Tibial nerve (tissue), 4 donors: ENCODE results near the gene AGPAT2.

Experiments
- EP300 ChIP-seq, 2 donors: sonication (generic); formaldehyde crosslinking; IDR thresholded peaks; one replicate each; pipeline ENCODE4 v1.6.1; 2017; ENCODE audit warnings: antibody characterized with exemption in 2 of 2, mild to moderate bottlenecking in 1 of 2
- POLR2A ChIP-seq, 2 donors: fragments of 450-650 bp; IDR thresholded peaks; one replicate each; pipeline ENCODE4 v1.6.1; 2017; ENCODE audit warnings: antibody characterized with exemption in 2 of 2, mild to moderate bottlenecking in 2 of 2, moderate library complexity in 2 of 2
- TF ChIP-seq, protein P1 (sequence below), 5 experiments: fragments of 200-600 bp in 3 of 5; fragments of 450-650 bp in 2 of 5; sonication (generic) in 3 of 5; IDR thresholded peaks; one replicate each; pipeline ENCODE4 v1.5.1; 2016 to 2019; ENCODE audit warnings: antibody characterized with exemption in 5 of 5, mild to moderate bottlenecking in 3 of 5, moderate library complexity in 2 of 5

DNA sequence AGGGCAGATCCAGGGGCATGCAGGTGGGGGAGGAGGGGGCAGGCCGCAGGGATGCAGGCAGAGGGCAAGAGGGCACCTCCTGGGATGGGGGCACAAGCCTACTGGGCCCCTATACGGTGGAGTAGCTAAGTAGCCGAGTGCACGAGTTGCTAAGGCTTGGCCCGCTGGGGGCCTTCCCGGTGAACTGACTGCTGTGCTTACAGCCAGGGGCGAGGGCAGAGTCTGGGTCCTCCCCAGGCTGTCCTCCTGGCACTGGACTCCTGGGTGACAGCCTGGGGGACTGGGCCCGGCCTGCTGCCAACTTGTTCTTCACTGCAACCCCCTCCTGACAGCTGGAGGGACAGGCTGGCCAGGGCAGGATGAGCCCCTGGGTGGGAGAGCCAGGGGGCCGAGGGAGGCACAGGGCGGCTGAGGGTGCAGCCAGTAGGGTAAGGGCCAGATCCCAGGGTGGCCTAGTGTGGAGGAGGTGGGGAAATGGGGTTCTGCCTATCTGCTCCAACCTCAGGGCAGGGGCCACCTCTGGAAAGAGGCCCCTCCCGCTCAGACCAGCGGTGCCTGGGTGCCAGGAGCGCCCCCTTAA lies 26.2 kb downstream of the AGPAT2 start:
- TF ChIP-seq, protein P1, sequence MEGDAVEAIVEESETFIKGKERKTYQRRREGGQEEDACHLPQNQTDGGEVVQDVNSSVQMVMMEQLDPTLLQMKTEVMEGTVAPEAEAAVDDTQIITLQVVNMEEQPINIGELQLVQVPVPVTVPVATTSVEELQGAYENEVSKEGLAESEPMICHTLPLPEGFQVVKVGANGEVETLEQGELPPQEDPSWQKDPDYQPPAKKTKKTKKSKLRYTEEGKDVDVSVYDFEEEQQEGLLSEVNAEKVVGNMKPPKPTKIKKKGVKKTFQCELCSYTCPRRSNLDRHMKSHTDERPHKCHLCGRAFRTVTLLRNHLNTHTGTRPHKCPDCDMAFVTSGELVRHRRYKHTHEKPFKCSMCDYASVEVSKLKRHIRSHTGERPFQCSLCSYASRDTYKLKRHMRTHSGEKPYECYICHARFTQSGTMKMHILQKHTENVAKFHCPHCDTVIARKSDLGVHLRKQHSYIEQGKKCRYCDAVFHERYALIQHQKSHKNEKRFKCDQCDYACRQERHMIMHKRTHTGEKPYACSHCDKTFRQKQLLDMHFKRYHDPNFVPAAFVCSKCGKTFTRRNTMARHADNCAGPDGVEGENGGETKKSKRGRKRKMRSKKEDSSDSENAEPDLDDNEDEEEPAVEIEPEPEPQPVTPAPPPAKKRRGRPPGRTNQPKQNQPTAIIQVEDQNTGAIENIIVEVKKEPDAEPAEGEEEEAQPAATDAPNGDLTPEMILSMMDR (IDR thresholded peaks at IDR 0.05), result no peak
- TF ChIP-seq POLR2A (IDR thresholded peaks at IDR 0.05), result no peak
- TF ChIP-seq EP300 (IDR thresholded peaks at IDR 0.05), result no peak
